Measurements from ENCODE around the gene IGF2R. TPM values are rescaled to one million over a fixed set of nuclear protein-coding genes. Genes with fewer than 3 reads are reported as not detected.

IGF2R gene
- total and polyA plus RNA-seq, 2 experiments from 2014 or later: 61.2 to 132 TPM

GRCh38 chr6:160080097-160080496 is 111.2 kb downstream of the IGF2R start:
- H3K79me2 ChIP-seq: no peaks in the 10 kb centered on the region
- no peaks in the 10 kb centered on the region for H4K20me1 ChIP-seq (ENCODE audit: insufficient read depth, poor library complexity, severe bottlenecking)
- H3K9me3 ChIP-seq (ENCODE audit: low read depth): no peaks in the 10 kb centered on the region
- no peak overlapping the region for H3K27ac ChIP-seq
- no peaks in the 10 kb centered on the region for H3K4me1 ChIP-seq (ENCODE audit: insufficient read depth)
- no peak for DNase-seq (ENCODE audit: low spot score)
- 99% methylated on average over 17 of the region's 17 CpGs for WGBS (ENCODE audit: low lambda C conversion rate, missing lambda C conversion rate)
- no peaks in the 10 kb centered on the region for H3K9me2 ChIP-seq (replicated peaks; ENCODE audit: insufficient read depth)
- H3K4me3 ChIP-seq: no peak overlapping the region
- TF ChIP-seq EZH2 (IDR thresholded peaks at IDR 0.05; ENCODE audit: borderline replicate concordance) (no peak), EZH2phosphoT487 (IDR thresholded peaks at IDR 0.05; ENCODE audit: low read depth, severe bottlenecking, unreplicated experiment) (no peak)
- H3K36me3 ChIP-seq (replicated peaks; ENCODE audit: insufficient read depth, low read depth): no peaks in the 10 kb centered on the region
- H3K4me2 ChIP-seq: no peak overlapping the region
- H3K27me3 ChIP-seq: no peaks in the 10 kb centered on the region
- no peak overlapping the region for H2AFZ ChIP-seq

GRCh38 chr6:160081398-160081797 is 112.5 kb downstream of the IGF2R start:
- Histone ChIP-seq H3K27me3 (no peaks in the 10 kb centered on the region), H3K4me2 (no peak overlapping the region), H3K27ac (no peak overlapping the region), H3K9me2 (replicated peaks; ENCODE audit: insufficient read depth) (no peaks in the 10 kb centered on the region), H3K9me3 (ENCODE audit: low read depth) (no peaks in the 10 kb centered on the region), H3K4me3 (no peak overlapping the region), H3K4me1 (ENCODE audit: insufficient read depth) (no peaks in the 10 kb centered on the region), H2AFZ (no peak overlapping the region), H4K20me1 (ENCODE audit: insufficient read depth, poor library complexity, severe bottlenecking) (no peaks in the 10 kb centered on the region), H3K36me3 (replicated peaks; ENCODE audit: insufficient read depth, low read depth) (no peaks in the 10 kb centered on the region), H3K79me2 (no peaks in the 10 kb centered on the region)
- TF ChIP-seq EZH2phosphoT487 (IDR thresholded peaks at IDR 0.05; ENCODE audit: low read depth, severe bottlenecking, unreplicated experiment) (no peak), EZH2 (IDR thresholded peaks at IDR 0.05; ENCODE audit: borderline replicate concordance) (no peak), CTCF (IDR thresholded peaks at IDR 0.05; ENCODE audit: poor library complexity) (no peak)
- WGBS (ENCODE audit: low lambda C conversion rate, missing lambda C conversion rate): 92% methylated on average over 11 of the region's 11 CpGs
- no peak for DNase-seq (ENCODE audit: low spot score)

GRCh38 chr6:160082627-160083026 is 113.7 kb downstream of the IGF2R start:
- DNase-seq (ENCODE audit: low spot score): no peak
- Histone ChIP-seq H3K27ac (no peak overlapping the region), H3K4me3 (no peak overlapping the region), H3K36me3 (replicated peaks; ENCODE audit: insufficient read depth, low read depth) (no peaks in the 10 kb centered on the region), H3K9me2 (replicated peaks; ENCODE audit: insufficient read depth) (no peaks in the 10 kb centered on the region), H3K4me1 (ENCODE audit: insufficient read depth) (no peaks in the 10 kb centered on the region), H3K79me2 (no peaks in the 10 kb centered on the region), H4K20me1 (ENCODE audit: insufficient read depth, poor library complexity, severe bottlenecking) (no peaks in the 10 kb centered on the region), H2AFZ (no peak overlapping the region), H3K4me2 (no peak overlapping the region), H3K9me3 (ENCODE audit: low read depth) (no peaks in the 10 kb centered on the region), H3K27me3 (no peaks in the 10 kb centered on the region)
- TF ChIP-seq EZH2 (IDR thresholded peaks at IDR 0.05; ENCODE audit: borderline replicate concordance): no peak
- TF ChIP-seq EZH2phosphoT487 (IDR thresholded peaks at IDR 0.05; ENCODE audit: low read depth, severe bottlenecking, unreplicated experiment): no peak
- no peak for TF ChIP-seq CTCF (IDR thresholded peaks at IDR 0.05; ENCODE audit: poor library complexity)
- 93% methylated on average over 8 of the region's 8 CpGs for WGBS (ENCODE audit: low lambda C conversion rate, missing lambda C conversion rate)

- Histone ChIP-seq H3K9me3 (ENCODE audit: low read depth) (no peaks in the 10 kb centered on the region), H4K20me1 (ENCODE audit: insufficient read depth, poor library complexity, severe bottlenecking) (no peaks in the 10 kb centered on the region), H3K27ac (no peak overlapping the region), H3K36me3 (replicated peaks; ENCODE audit: insufficient read depth, low read depth) (no peaks in the 10 kb centered on the region), H3K4me3 (no peak overlapping the region), H3K9me2 (replicated peaks; ENCODE audit: insufficient read depth) (no peaks in the 10 kb centered on the region), H3K27me3 (no peaks in the 10 kb centered on the region), H3K4me1 (ENCODE audit: insufficient read depth) (no peaks in the 10 kb centered on the region), H3K4me2 (no peak overlapping the region), H2AFZ (no peak overlapping the region), H3K79me2 (no peaks in the 10 kb centered on the region)
- TF ChIP-seq EZH2 (IDR thresholded peaks at IDR 0.05; ENCODE audit: borderline replicate concordance): no peak
- no peak for DNase-seq (ENCODE audit: low spot score)
- 97% methylated on average over 18 of the region's 18 CpGs for WGBS (ENCODE audit: low lambda C conversion rate, missing lambda C conversion rate)
Measured at GRCh38 chr6:160084198-160084776, 115.4 kb downstream of the IGF2R start.
